Astrocyte of the cerebellum (primary cell): ENCODE data around the gene S100B.

Source experiments
- DNase-seq: peaks from one replicate; pipeline ENCODE4 v3.0.0-alpha.2; 2011; ENCODE audit warnings: low read depth
- H3K4me3 ChIP-seq: 2 replicates; pipeline ENCODE4 v1.5.1; 2011; ENCODE audit warnings: mild to moderate bottlenecking, low read depth, low read length, moderate library complexity
- in situ Hi-C: cut with HindIII; loops from 2 replicates; pipeline ENCODE4 v1.10.0; 2017; ENCODE audit warnings: low sequenced_read_pairs
- TF ChIP-seq, protein P1 (sequence below): IDR thresholded peaks from 2 replicates; pipeline ENCODE4 v1.5.1; 2012; ENCODE audit warnings: low read length, low read depth, moderate library complexity, mild to moderate bottlenecking; ENCODE audit errors: missing control alignments

The S100B gene

DNA sequence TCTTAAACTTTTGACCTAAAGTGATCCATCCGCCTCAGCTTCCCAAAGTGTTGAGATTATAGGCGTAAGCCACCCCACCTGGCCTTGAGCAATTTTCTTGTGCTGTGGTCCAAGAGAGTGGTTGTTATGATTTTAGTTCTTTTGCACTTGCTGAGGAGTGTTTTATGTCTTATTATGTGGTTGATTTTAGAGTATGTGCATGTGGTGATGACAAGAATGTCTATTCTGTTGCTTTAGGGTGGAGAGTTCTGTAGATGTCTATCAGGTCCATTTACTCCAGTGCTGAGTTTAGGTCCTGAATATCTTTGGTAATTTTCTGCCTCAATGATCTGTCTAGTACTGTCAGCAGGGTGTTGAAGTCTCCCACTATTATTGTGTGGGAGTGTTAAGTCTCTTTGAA, 11.2 kb upstream of the S100B start:
- no peak overlapping the region for H3K4me3 ChIP-seq
- in situ Hi-C loops: no loop called here
- no peak for DNase-seq
- TF ChIP-seq, protein P1, sequence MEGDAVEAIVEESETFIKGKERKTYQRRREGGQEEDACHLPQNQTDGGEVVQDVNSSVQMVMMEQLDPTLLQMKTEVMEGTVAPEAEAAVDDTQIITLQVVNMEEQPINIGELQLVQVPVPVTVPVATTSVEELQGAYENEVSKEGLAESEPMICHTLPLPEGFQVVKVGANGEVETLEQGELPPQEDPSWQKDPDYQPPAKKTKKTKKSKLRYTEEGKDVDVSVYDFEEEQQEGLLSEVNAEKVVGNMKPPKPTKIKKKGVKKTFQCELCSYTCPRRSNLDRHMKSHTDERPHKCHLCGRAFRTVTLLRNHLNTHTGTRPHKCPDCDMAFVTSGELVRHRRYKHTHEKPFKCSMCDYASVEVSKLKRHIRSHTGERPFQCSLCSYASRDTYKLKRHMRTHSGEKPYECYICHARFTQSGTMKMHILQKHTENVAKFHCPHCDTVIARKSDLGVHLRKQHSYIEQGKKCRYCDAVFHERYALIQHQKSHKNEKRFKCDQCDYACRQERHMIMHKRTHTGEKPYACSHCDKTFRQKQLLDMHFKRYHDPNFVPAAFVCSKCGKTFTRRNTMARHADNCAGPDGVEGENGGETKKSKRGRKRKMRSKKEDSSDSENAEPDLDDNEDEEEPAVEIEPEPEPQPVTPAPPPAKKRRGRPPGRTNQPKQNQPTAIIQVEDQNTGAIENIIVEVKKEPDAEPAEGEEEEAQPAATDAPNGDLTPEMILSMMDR: no peak

DNA sequence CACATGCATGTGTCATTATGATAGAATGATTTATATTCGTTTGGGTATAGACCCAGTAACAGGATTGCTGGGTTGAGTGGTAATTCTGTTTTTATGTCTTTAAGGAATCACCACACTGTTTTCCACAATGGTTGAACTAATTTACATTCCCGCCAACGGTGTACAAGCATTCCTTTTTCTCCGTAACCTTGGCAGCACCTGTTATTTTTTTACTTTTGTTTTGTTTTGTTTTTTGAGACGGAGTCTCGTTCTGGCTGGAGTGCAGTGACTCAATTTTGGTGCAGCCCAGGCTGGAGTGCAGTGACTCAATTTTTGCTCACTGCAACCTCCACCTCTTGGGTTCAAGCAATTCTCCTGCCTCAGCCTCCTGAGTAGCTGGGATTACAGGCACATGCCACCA, 8.5 kb upstream of the S100B start:
- DNase-seq: no peak
- H3K4me3 ChIP-seq: no peak overlapping the region
- in situ Hi-C loops: no loop called here
- TF ChIP-seq, protein P1: no peak

- TF ChIP-seq, protein P1: no peak
- in situ Hi-C loops: no loop called here
- DNase-seq: no peak
- no peak overlapping the region for H3K4me3 ChIP-seq
Measured at GRCh38 chr21:46610018-46610701, 5.3 kb upstream of the S100B start.

- in situ Hi-C loops: no loop called here
- TF ChIP-seq, protein P1: no peak
- H3K4me3 ChIP-seq: no peak overlapping the region
- DNase-seq: no peak
Measured at GRCh38 chr21:46608672-46609111, 3.8 kb upstream of the S100B start.

- no peak overlapping the region for H3K4me3 ChIP-seq
- TF ChIP-seq, protein P1: no peak
- in situ Hi-C loops: no loop called here
- DNase-seq: no peak
Measured at GRCh38 chr21:46607636-46608035, 2.8 kb upstream of the S100B start.

DNA sequence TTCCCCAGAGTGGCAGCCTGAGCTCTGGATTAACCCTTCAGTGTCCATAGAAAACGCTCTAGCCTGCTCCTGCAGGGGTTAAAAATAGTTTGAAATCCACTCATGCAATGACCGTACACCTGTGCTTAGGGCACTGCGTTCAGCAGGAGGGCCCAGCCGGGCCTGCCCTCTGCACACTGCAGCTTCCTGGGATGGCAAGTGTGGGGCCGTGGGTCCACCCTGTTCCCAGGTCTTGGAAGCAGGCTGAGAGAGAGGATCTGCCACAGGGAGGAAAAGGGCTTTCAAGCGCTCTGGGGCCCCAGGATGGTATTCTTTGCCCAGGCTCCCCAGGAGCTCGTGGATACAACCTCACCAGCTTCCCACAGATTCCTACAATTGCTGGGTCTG, 1.5 kb upstream of the S100B start:
- H3K4me3 ChIP-seq: no peak overlapping the region
- in situ Hi-C loops: no loop called here

More for the DNA sequence above, 1.5 kb upstream of the S100B start:
- DNase-seq: no peak
- TF ChIP-seq, protein P1: no peak
